ENCODE results near the gene SYCP2.
A peak's percentile ranks its signal among the peaks of the same experiment; 100 is the strongest.

Gene SYCP2, protein sequence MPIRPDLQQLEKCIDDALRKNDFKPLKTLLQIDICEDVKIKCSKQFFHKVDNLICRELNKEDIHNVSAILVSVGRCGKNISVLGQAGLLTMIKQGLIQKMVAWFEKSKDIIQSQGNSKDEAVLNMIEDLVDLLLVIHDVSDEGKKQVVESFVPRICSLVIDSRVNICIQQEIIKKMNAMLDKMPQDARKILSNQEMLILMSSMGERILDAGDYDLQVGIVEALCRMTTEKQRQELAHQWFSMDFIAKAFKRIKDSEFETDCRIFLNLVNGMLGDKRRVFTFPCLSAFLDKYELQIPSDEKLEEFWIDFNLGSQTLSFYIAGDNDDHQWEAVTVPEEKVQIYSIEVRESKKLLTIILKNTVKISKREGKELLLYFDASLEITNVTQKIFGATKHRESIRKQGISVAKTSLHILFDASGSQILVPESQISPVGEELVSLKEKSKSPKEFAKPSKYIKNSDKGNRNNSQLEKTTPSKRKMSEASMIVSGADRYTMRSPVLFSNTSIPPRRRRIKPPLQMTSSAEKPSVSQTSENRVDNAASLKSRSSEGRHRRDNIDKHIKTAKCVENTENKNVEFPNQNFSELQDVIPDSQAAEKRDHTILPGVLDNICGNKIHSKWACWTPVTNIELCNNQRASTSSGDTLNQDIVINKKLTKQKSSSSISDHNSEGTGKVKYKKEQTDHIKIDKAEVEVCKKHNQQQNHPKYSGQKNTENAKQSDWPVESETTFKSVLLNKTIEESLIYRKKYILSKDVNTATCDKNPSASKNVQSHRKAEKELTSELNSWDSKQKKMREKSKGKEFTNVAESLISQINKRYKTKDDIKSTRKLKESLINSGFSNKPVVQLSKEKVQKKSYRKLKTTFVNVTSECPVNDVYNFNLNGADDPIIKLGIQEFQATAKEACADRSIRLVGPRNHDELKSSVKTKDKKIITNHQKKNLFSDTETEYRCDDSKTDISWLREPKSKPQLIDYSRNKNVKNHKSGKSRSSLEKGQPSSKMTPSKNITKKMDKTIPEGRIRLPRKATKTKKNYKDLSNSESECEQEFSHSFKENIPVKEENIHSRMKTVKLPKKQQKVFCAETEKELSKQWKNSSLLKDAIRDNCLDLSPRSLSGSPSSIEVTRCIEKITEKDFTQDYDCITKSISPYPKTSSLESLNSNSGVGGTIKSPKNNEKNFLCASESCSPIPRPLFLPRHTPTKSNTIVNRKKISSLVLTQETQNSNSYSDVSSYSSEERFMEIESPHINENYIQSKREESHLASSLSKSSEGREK (N-terminal part only)

DNA sequence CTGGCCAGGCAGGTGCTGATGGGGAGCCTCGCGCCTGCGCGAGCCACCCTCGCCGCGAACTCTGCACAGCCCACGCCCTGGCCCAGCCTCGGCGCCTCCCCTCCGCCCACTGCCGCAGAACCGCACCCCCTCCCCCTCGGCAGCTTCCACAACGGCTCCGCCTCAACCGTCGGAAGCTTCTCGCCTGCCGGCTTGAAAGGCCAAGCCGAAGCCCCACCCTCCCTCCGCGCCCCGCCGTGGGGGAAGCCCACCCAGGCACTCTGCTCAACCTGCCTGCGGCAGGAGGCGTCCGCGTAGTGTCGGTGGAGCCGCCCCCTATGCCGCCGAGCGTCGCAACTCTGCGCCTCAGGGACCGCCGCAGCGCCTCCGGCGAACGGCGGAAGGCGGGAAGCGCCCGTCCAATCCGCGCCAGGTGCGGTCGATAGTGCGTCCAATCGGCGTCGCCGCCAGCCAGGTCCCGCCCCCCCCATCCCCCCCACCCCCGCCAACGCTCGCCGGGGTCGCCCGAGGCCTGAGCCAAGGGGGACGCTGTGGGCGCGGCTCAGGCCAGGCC, at the start of gene SYCP2:
Gene SYCP2 (minus strand): TSS at position 342 of the 553 bp plus-strand sequence. CDS start 11,224 bp downstream, outside the sequence.
- DNase-seq (ENCODE audit: extremely low read depth, low read depth) = no peak
- peak within 1 kb of the TSS; percentile 46 for H3K4me3 ChIP-seq (replicated peaks; ENCODE audit: low read depth, low read length)
- TF ChIP-seq, protein P1, sequence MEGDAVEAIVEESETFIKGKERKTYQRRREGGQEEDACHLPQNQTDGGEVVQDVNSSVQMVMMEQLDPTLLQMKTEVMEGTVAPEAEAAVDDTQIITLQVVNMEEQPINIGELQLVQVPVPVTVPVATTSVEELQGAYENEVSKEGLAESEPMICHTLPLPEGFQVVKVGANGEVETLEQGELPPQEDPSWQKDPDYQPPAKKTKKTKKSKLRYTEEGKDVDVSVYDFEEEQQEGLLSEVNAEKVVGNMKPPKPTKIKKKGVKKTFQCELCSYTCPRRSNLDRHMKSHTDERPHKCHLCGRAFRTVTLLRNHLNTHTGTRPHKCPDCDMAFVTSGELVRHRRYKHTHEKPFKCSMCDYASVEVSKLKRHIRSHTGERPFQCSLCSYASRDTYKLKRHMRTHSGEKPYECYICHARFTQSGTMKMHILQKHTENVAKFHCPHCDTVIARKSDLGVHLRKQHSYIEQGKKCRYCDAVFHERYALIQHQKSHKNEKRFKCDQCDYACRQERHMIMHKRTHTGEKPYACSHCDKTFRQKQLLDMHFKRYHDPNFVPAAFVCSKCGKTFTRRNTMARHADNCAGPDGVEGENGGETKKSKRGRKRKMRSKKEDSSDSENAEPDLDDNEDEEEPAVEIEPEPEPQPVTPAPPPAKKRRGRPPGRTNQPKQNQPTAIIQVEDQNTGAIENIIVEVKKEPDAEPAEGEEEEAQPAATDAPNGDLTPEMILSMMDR (IDR thresholded peaks at IDR 0.05; ENCODE audit: low read depth, low read length, missing control alignments) = no peak

DNA sequence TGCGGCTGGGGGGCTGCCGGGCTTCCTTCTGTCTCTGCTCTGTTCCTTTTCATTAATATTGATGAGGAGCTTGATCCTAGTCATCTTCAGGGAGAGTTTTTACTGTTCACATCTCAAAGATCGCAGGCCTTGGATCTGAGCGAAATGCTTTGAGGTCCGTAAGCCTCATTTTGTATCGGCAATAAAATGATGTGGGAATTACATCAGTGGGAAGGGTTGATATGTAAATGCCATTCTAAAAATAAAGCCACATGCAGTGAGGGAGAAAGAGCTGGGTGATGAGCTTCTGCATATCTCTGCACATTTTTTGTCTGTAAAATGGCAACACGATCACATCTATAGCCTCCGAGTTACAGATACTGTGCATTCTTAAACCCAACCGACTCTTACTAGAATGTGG, 49.6 kb upstream of the SYCP2 start:
- no peak for DNase-seq (ENCODE audit: extremely low read depth, low read depth)
- no peak overlapping the region for H3K4me3 ChIP-seq (replicated peaks; ENCODE audit: low read depth, low read length)
- TF ChIP-seq, protein P1 (IDR thresholded peaks at IDR 0.05; ENCODE audit: low read depth, low read length, missing control alignments) = no peak

DNA sequence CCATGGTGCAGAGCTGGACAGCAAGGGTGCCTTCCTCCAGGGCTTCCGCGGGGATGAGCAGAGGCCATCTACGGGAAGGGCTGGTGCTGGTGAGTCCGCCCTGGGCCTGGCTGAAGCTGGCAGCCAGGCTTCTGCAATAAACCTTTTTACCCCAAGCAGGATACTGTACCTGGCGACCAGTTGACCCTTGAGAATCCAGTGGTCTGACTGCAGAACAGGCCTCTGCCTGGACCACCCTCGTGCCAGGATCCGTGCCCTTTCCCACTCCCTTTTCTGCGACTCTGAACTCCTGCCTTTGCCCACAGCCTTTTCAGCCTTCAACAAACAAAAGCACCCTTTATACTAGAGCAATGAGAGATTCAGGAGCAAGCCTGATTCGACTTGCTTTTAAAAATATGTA, 43.6 kb upstream of the SYCP2 start:
- TF ChIP-seq, protein P1 (IDR thresholded peaks at IDR 0.05; ENCODE audit: low read depth, low read length, missing control alignments) = no peak
- H3K4me3 ChIP-seq (replicated peaks; ENCODE audit: low read depth, low read length) = no peak overlapping the region
- no peak for DNase-seq (ENCODE audit: extremely low read depth, low read depth)

DNA sequence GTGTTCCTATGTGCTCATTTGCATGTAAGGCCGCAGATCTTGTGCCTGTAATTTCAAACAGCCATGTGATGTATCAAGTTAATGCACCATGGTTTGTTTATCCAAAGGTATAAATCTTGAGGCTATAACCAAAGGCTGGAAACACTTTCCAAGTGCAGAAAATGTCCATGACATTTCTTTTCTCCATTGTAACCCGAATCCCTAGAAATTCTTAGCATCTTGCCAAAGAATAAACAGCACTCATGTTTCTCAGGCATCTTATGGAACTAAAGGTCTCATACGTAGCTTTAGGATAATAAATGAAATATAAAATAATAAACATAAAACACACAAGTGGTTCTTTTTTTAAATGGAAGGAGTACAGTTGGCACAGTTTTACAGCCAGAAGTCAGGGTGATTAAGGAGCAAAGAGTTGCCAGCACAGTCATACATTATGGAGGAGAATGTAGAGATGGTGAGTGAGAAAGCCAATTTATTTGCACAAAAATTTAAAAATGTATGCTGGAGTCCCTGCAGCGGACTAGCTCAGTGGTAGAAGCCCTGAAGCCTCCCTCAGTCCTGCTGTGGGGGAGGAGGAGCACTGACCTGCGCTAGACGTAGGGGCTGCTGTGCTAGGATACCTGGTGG, 42.8 kb upstream of the SYCP2 start:
- DNase-seq (ENCODE audit: extremely low read depth, low read depth) = no peak

DNA sequence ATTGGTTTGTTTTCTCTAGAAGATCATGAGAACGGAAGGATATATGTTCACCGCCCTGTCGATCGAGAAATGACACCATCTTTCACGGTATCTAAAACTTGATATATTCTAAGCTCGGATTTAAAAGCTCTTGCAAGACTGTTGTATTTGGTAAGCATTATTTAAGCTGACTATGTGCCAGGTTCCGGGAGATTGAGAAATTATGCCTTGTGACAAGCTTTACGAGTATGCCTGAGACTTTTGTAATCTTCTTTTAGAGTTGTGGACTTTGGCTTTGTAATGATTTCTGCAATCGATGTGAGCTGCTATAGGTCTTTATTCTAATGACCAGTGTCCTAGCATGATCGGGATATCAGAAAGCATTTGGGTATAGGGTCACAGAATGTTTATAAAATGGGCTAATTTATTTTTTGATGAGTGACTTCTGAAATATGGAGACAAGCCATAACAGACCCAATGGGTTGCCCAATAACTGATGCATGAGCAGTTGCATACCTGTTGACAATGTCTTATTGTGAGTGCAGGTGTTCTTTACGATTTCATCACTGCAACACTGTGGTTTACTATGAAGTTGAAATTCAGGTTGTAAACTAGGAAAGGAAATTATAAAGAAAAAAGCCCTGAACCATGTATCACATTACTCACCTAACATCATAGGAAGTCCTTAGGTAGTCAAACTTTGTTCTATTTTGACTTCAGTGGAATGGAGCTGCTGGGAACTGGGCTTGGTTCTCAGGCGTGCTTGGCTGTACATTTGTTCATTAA, 38.8 kb upstream of the SYCP2 start:
- TF ChIP-seq, protein P1 (IDR thresholded peaks at IDR 0.05; ENCODE audit: low read depth, low read length, missing control alignments) = no peak
- no peak for DNase-seq (ENCODE audit: extremely low read depth, low read depth)

More for the DNA sequence above, 42.8 kb upstream of the SYCP2 start:
- H3K4me3 ChIP-seq (replicated peaks; ENCODE audit: low read depth, low read length) = no peak overlapping the region
- TF ChIP-seq, protein P1 (IDR thresholded peaks at IDR 0.05; ENCODE audit: low read depth, low read length, missing control alignments) = no peak

More for the DNA sequence above, 38.8 kb upstream of the SYCP2 start:
- no peak overlapping the region for H3K4me3 ChIP-seq (replicated peaks; ENCODE audit: low read depth, low read length)

Data from HFF-Myc (cell line).